ENCODE data around the gene ERFE. TPM values are rescaled to one million over a fixed set of nuclear protein-coding genes. Genes with fewer than 3 reads are reported as not detected.
"Not testable (repeated sequence)": the region's sequence is repeated elsewhere in the genome, so short reads cannot be mapped to it uniquely, and the experiment has no call there.

Gene ERFE
- total RNA-seq, 1 experiment from 2014 or later: 10.3 TPM

GRCh38 chr2:238169708-238170251, 11.0 kb downstream of the ERFE start:
- peak; percentile 22; the same call in 1 of the 2 replicates for ATAC-seq
- H3K4me3 ChIP-seq (ENCODE audit: low read depth in 2 of 2, low read length in 2 of 2): no peak overlapping the region
- H3K4me1 ChIP-seq (ENCODE audit: control insufficient read depth, insufficient read depth, low read length): peaks cover 7% of the 10 kb centered on the region; the same call in 1 of the 2 replicates
- ChIA-PET POLR2A (no interaction called here), CTCF (interaction anchor here (0.7 kb wide), 1 partner anchor 43 kb away, joined by 3 read pairs; no protein-coding TSS in a partner anchor)
- H3K27me3 ChIP-seq (ENCODE audit: control insufficient read depth, insufficient read depth, low read length): no peaks in the 10 kb centered on the region
- TF ChIP-seq POLR2AphosphoS5 (IDR thresholded peaks at IDR 0.05; ENCODE audit: low read depth, low read length): 0 out of 2 replicates have a peak, but pooled peaks have one; percentile 16
- TF ChIP-seq, protein P1, sequence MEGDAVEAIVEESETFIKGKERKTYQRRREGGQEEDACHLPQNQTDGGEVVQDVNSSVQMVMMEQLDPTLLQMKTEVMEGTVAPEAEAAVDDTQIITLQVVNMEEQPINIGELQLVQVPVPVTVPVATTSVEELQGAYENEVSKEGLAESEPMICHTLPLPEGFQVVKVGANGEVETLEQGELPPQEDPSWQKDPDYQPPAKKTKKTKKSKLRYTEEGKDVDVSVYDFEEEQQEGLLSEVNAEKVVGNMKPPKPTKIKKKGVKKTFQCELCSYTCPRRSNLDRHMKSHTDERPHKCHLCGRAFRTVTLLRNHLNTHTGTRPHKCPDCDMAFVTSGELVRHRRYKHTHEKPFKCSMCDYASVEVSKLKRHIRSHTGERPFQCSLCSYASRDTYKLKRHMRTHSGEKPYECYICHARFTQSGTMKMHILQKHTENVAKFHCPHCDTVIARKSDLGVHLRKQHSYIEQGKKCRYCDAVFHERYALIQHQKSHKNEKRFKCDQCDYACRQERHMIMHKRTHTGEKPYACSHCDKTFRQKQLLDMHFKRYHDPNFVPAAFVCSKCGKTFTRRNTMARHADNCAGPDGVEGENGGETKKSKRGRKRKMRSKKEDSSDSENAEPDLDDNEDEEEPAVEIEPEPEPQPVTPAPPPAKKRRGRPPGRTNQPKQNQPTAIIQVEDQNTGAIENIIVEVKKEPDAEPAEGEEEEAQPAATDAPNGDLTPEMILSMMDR (IDR thresholded peaks at IDR 0.05): no peak
- no peaks in the 10 kb centered on the region for H3K9me3 ChIP-seq (ENCODE audit: control insufficient read depth, insufficient read depth, low read depth, low read length)
- intact Hi-C loops (cut with micrococcal nuclease; ENCODE audit: unreplicated experiment) (no loop called here), in situ Hi-C loops (cut with HindIII; ENCODE audit: low pct_unique_long_range_greater_than_20kb, low sequenced_read_pairs) (no loop called here)
- peaks cover 6% of the 10 kb centered on the region for H3K36me3 ChIP-seq (ENCODE audit: control insufficient read depth, insufficient read depth, low read length)
- no TSS peak for BruUV-seq (replicated peaks)
- DNase-seq (ENCODE audit: low read depth, low spot score): peak; percentile 66
- peak overlapping the region; percentile 7; the same call in 1 of the 2 replicates for H3K27ac ChIP-seq (ENCODE audit: low read length)

- ChIA-PET POLR2A (no interaction called here), CTCF (no interaction called here)
- intact Hi-C loops (cut with micrococcal nuclease; ENCODE audit: unreplicated experiment) (no loop called here), in situ Hi-C loops (cut with HindIII; ENCODE audit: low pct_unique_long_range_greater_than_20kb, low sequenced_read_pairs) (no loop called here)
- Histone ChIP-seq H3K27ac (ENCODE audit: low read length) (no peak overlapping the region), H3K36me3 (ENCODE audit: control insufficient read depth, insufficient read depth, low read length) (peaks cover 6% of the 10 kb centered on the region), H3K4me3 (ENCODE audit: low read depth in 2 of 2, low read length in 2 of 2) (no peak overlapping the region), H3K9me3 (ENCODE audit: control insufficient read depth, insufficient read depth, low read depth, low read length) (no peaks in the 10 kb centered on the region), H3K27me3 (ENCODE audit: control insufficient read depth, insufficient read depth, low read length) (no peaks in the 10 kb centered on the region), H3K4me1 (ENCODE audit: control insufficient read depth, insufficient read depth, low read length) (peaks cover 7% of the 10 kb centered on the region; the same call in 1 of the 2 replicates)
- BruUV-seq (replicated peaks): no TSS peak
- no peak for DNase-seq (ENCODE audit: low read depth, low spot score)
- TF ChIP-seq, protein P1 (IDR thresholded peaks at IDR 0.05): no peak
- TF ChIP-seq POLR2AphosphoS5 (IDR thresholded peaks at IDR 0.05; ENCODE audit: low read depth, low read length) (no peak), TCF7L2 (IDR thresholded peaks at IDR 0.05; ENCODE audit: low read depth, low read length) (no peak), SIN3A (IDR thresholded peaks at IDR 0.05; ENCODE audit: borderline replicate concordance, insufficient read depth, low read depth, low read length) (no peak), REST (IDR thresholded peaks at IDR 0.05; ENCODE audit: insufficient read depth in 1 of 2, low read depth in 2 of 2, low read length in 1 of 2) (no peak)
- ATAC-seq: no peak
Measured at GRCh38 chr2:238170386-238171071, 11.8 kb downstream of the ERFE start.

- in situ Hi-C loops (cut with HindIII; ENCODE audit: low pct_unique_long_range_greater_than_20kb, low sequenced_read_pairs); BruUV-seq (replicated peaks); intact Hi-C loops (cut with micrococcal nuclease; ENCODE audit: unreplicated experiment); H3K9me3 ChIP-seq (ENCODE audit: control insufficient read depth, insufficient read depth, low read depth, low read length); H3K4me1 ChIP-seq (ENCODE audit: control insufficient read depth, insufficient read depth, low read length); H3K27ac ChIP-seq (ENCODE audit: low read length); POLR2A ChIA-PET; ATAC-seq; CTCF ChIA-PET; H3K36me3 ChIP-seq (ENCODE audit: control insufficient read depth, insufficient read depth, low read length); H3K27me3 ChIP-seq (ENCODE audit: control insufficient read depth, insufficient read depth, low read length); H3K4me3 ChIP-seq (ENCODE audit: low read depth in 2 of 2, low read length in 2 of 2); DNase-seq (ENCODE audit: low read depth, low spot score): not testable (repeated sequence)
Measured at GRCh38 chr2:238171072-238171431, 12.3 kb downstream of the ERFE start.
